Right lobe of liver (tissue), 6 donors: ENCODE measurements around the gene HOXA9. TPM values are rescaled to one million over a fixed set of nuclear protein-coding genes. Genes with fewer than 3 reads are reported as not detected.

ENCODE experiments used
- ATAC-seq, 4 donors: fragments of 200-7000 bp; cut with Tn5 transposase; one replicate each; pipeline ENCODE4 v1.9.1; 2020; ENCODE audit warnings: mild to moderate bottlenecking in 4 of 4, moderate library complexity in 4 of 4
- DNase-seq, 3 donors: peaks; one replicate each; pipeline ENCODE4 v3.0.0-alpha.2; 2020
- H3K27ac ChIP-seq, 3 donors: fragments of 200-600 bp; one replicate each; pipeline ENCODE4 v1.8.0; 2022
- H3K27me3 ChIP-seq, 2 donors: fragments of 200-600 bp; one replicate each; pipeline ENCODE4 v1.8.0; 2022
- H3K36me3 ChIP-seq, 4 donors: fragments of 200-600 bp; sonication (generic) in 1 of 4; one replicate each; pipeline versions ENCODE4 v1.5.1 to v1.8.0; 2017 to 2022; ENCODE audit warnings: control low read depth in 1 of 4
- H3K4me1 ChIP-seq, 4 donors: fragments of 200-600 bp; sonication (generic) in 1 of 4; one replicate each; pipeline versions ENCODE4 v1.5.1 to v1.8.0; 2017 to 2022; ENCODE audit warnings: control low read depth in 1 of 4
- H3K4me3 ChIP-seq, 3 donors: fragments of 200-600 bp; one replicate each; pipeline ENCODE4 v1.8.0; 2022
- H3K9me3 ChIP-seq, 4 donors: fragments of 200-600 bp; sonication (generic) in 1 of 4; one replicate each; pipeline versions ENCODE4 v1.5.1 to v1.8.0; 2017 to 2022; ENCODE audit warnings: control low read depth in 1 of 4
- CTCF ChIP-seq, 4 donors: fragments of 200-600 bp in 3 of 4; fragments of 450-650 bp in 1 of 4; IDR thresholded peaks; one replicate each; pipeline versions ENCODE4 v1.5.1 to v1.8.0; 2016 to 2022; ENCODE audit warnings: antibody characterized with exemption in 4 of 4, mild to moderate bottlenecking in 2 of 4
- POLR2A ChIP-seq: fragments of 450-650 bp; IDR thresholded peaks from one replicate; pipeline ENCODE4 v1.6.1; 2017; ENCODE audit warnings: antibody characterized with exemption, mild to moderate bottlenecking
- WGBS: methylation state at CpG from one replicate; pipeline ENCODE4 v1.1.6; 2018; ENCODE audit warnings: low coverage, low lambda C conversion rate; ENCODE audit not compliant: insufficient coverage; ENCODE audit errors: missing lambda C conversion rate; 5-methylcytosine and 5-hydroxymethylcytosine counted together
- intact Hi-C, 2 donors: fragments of 100-400 bp; cut with DNase I; formaldehyde crosslinking; loops; one replicate each; pipeline versions ENCODE4 v1.11.2 to v1.14.1; 2022
- total RNA-seq, 6 experiments: library from RNA; depleted of rRNA in 2 of 6; stranded (reverse); fragments of >200 nt in 2 of 6; fragmentation: NEBNext Ultra II Directional in 3 of 6; extraction: Animal tissue kit (Norgen Biotek cat#: 25700) in 3 of 6; gene quantifications; one replicate each; pipeline versions ENCODE4 v1.1.0 to v1.2.4, GENCODE V29; 2016 to 2023
- donor health status: DM: no; HTN: yes; CAD: no.
- donor health status: DM: no; HTN: no; CAD: no.
- donor health status: DM: no; HTN: no; CAD: no.
- donor health status: DM: no; HTN: yes; CAD: no.
- donor health status: DM: no; HTN: yes; CAD: no.

Gene HOXA9
- total RNA-seq, 6 experiments from 2014 or later, result 0.09 TPM; not detected in 5

DNA sequence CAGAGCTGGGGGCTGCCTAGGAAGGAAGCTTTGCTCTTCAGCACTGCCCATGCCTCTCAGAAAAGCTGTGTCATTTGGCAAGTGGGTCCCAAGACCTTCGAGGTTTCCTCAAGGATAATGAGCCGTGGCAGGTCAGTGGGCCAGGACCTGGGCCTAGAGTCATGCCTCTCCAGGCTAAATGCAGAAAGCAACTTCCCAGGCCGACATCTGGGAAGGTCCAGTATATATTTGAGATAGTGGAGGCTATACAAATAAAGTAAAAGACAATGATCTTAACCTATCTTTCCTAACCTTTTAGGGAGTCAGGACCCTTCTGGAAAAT is 11.1 kb upstream of the HOXA9 start:
- DNase-seq, result no peak
- peaks cover 0 to 14% (median 0%) of the 10 kb centered on the region in 4 donors for H3K4me1 ChIP-seq
- TF ChIP-seq POLR2A (no peak), CTCF (IDR thresholded peaks at IDR 0.05) (no peak)
- intact Hi-C loops, result no loop called here
- no peak overlapping the region for H3K4me3 ChIP-seq
- H3K36me3 ChIP-seq, result no peaks in the 10 kb centered on the region
- no peak for ATAC-seq
- H3K27me3 ChIP-seq, result peaks cover 54 to 93% of the 10 kb centered on the region in 2 donors
- H3K27ac ChIP-seq, result no peak overlapping the region
- WGBS, result 39% methylated on average over 3 of the region's 3 CpGs
- H3K9me3 ChIP-seq, result no peaks in the 10 kb centered on the region

GRCh38 chr7:27175626-27176523 is 10.5 kb upstream of the HOXA9 start:
- Histone ChIP-seq H3K27me3 (peaks cover 54 to 97% of the 10 kb centered on the region in 2 donors), H3K36me3 (no peaks in the 10 kb centered on the region), H3K9me3 (no peaks in the 10 kb centered on the region), H3K4me1 (peaks cover 0 to 14% (median 0%) of the 10 kb centered on the region in 4 donors), H3K4me3 (no peak overlapping the region), H3K27ac (no peak overlapping the region)
- intact Hi-C loops, result no loop called here
- WGBS, result 23% methylated on average over 28 of the region's 40 CpGs
- no peak for ATAC-seq
- TF ChIP-seq CTCF (IDR thresholded peaks at IDR 0.05) (no peak), POLR2A (no peak)
- DNase-seq, result peak in 2 of 3 donors; percentile 35 to 52

GRCh38 chr7:27174874-27175625 is 9.7 kb upstream of the HOXA9 start:
- Histone ChIP-seq H3K4me1 (peaks cover 0 to 13% (median 0%) of the 10 kb centered on the region in 4 donors), H3K36me3 (no peaks in the 10 kb centered on the region), H3K9me3 (no peaks in the 10 kb centered on the region), H3K27me3 (peaks cover 56 to 95% of the 10 kb centered on the region in 2 donors), H3K4me3 (no peak overlapping the region), H3K27ac (no peak overlapping the region)
- intact Hi-C loops, result no loop called here
- DNase-seq (peak in 2 of 3 donors; percentile 22 to 36), ATAC-seq (no peak)
- TF ChIP-seq CTCF (IDR thresholded peaks at IDR 0.05) (no peak), POLR2A (no peak)
- 23% methylated on average over 8 of the region's 12 CpGs for WGBS

- no peaks in the 10 kb centered on the region for H3K36me3 ChIP-seq
- DNase-seq (peak in 2 of 3 donors; percentile 31 to 42), ATAC-seq (no peak)
- peaks cover 56 to 96% of the 10 kb centered on the region in 2 donors for H3K27me3 ChIP-seq
- no peak within 1 kb of the TSS for H3K27ac ChIP-seq
- H3K4me1 ChIP-seq, result peaks cover 0 to 7% (median 0%) of the 10 kb centered on the region in 4 donors
- intact Hi-C loops, result no loop called here
- 8% methylated on average over 13 of the region's 82 CpGs for WGBS
- no peak for TF ChIP-seq POLR2A
- TF ChIP-seq CTCF (IDR thresholded peaks at IDR 0.05), result no peak
- H3K9me3 ChIP-seq, result no peaks in the 10 kb centered on the region
- H3K4me3 ChIP-seq, result peak within 1 kb of the TSS; percentile 1 to 27 (median 23)
Observed at GRCh38 chr7:27173956-27174873, 8.9 kb upstream of the HOXA9 start, which contains the start of gene HOXA10. Gene HOXA10 (minus strand): TSS chr7:27174320. CDS start chr7:27174306, 14 bp downstream.
